HG02588 (cell line): ENCODE results near the gene RPS23.
"Not testable (repeated sequence)": the region's sequence is repeated elsewhere in the genome, so short reads cannot be mapped to it uniquely, and the experiment has no call there.

Source experiments
- ATAC-seq: cut with Tn5 transposase; IDR thresholded peaks from one replicate; pipeline ENCODE4 v1.9.1; 2021; ENCODE audit warnings: mild to moderate bottlenecking, moderate library complexity; ENCODE audit not compliant: unreplicated experiment

RPS23 gene

DNA sequence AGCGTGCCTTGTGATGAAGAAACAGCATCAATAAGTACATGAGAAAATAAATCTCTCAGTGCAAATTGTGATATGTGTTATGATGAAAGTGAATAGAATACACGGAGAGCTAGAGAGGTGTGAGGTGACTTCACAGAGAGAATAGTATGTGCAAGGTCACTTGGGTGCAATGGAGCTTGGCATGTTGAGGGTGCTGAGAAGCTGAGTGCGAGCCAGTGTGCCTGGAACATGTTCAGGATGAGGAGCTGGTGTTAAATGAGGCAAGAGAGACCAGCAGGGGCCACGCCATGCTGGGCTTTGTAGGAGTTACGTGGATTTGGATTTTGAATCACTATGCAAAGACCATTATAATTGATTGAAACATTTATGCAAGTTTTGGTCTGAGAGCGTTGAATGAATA, 12.8 kb upstream of the RPS23 start:
- ATAC-seq, result no peak

DNA sequence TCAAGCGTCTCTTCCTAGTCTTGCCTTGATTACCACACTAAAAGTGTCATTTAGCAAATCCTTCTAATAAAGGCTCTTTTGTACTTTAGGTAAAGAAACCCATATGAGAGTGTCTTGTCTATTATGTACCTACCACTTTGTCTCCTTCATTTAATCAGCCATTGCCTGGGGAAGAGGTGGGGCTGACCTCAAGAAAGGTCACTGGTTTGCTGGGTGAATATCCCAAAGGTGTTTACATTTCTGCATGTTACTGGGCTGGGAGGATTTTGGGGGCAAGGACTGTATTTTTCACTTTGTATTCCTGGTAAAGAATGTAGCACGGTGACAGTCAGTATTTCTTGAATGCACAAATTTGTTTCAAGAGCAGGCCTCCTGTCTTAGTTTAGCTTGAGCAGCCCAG, 11.9 kb upstream of the RPS23 start:
- no peak for ATAC-seq

DNA sequence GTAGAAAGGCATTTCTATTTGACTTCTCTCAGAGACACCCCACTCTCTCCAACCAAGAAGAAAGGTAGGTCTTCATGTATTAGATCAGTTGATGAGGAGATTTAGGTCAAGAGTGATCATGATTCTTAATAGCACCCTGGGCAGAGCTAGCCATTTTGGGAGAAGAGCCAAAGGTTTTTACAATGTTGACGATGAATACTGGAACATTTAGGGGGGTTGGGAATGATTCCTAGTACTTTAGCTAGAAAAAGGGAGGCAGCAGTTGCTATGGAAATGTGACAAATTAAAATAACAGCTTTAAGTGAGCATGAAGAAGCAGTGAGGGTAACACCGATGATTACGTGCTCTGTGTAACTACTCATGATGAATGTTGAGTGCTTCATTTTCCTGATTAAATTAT, 9.5 kb upstream of the RPS23 start:
- ATAC-seq, result no peak

DNA sequence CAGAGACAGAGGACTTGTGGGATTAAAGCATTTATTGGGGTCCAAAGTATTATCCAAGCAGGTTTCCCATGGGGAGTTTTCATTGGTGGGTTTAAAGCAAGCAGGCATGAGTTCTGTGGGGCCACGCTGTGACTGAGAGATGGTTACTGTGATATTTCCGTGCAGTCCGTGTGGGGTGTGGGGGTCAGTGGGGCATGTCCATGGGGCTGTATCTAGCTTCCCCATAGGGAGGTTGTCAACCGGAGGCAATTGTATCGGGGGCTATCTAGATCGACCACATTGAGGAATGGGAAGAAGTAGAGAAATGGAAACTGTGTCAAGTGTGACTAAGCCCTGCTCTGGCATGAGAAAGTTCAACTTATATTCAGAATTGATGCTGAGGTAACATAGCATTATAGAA, 7.1 kb upstream of the RPS23 start:
- no peak for ATAC-seq

DNA sequence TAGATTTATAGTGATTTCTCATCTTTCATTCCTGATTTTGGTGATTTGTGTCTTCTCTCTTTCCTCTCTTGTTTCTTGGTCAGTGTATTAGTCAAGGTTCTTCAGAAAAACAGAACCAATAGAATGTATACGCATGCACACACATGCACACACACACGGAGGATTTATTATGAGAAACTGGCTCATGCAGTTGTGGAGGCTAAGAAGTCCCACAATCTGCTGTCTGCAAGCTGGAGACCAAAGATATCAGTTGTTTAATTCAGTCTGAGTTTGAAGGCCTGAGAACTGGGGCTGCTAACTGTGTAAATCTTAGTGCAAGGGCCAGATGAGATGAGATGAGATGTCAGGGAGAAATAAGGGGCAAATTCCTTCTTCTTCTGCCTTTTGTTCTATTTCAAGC, 5.7 kb upstream of the RPS23 start:
- ATAC-seq, result no peak

DNA sequence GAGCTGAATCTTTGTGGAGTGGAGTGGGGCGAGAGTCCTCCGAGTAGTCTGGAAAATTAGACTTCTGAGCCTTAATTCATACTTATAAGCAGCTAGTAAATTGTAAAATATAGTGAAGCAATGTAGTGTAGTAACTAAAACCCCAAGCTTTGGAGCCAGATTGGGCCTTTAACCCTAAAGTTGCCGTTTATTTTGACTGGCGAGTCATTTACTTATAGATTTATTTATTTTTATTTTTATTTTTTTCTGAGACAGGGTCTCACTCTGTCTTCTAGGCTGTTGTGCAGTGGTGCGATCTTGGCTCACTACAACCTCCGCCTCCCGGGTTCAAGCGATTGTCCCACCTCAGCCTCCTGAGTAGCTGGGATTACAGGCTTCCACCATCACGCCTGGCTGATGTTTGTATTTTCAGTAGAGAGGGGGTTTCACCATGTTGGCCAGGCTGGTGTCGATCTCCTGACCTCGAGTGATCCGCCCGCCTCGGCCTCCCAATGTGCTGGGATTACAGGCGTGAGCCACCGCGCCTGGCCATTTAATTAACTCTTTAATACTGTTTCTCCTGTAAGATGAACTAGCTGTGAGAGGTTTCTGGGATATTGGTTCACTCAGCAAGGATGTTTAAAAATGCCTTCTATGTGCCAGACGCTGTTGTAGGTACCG, 687 bp upstream of the RPS23 start:
- ATAC-seq, result no peak

DNA sequence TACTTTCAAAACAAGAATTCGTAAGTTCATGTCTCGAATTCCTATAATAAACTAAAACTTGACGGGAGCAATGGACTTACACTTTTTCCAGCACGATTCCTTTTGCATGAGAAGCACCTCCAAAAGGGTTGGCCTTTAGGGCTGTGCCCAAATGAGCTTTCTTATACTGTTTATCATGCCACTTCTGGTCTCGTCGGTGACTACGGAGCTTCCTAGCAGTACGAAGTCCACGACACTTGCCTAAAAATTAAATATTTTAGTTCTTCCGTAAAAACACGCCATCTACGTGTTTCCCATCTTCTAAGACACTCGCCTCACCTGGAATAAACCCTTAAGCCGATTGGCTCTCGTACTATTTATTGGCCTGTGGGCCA, 554 bp downstream of the RPS23 start:
- ATAC-seq, result no peak

DNA sequence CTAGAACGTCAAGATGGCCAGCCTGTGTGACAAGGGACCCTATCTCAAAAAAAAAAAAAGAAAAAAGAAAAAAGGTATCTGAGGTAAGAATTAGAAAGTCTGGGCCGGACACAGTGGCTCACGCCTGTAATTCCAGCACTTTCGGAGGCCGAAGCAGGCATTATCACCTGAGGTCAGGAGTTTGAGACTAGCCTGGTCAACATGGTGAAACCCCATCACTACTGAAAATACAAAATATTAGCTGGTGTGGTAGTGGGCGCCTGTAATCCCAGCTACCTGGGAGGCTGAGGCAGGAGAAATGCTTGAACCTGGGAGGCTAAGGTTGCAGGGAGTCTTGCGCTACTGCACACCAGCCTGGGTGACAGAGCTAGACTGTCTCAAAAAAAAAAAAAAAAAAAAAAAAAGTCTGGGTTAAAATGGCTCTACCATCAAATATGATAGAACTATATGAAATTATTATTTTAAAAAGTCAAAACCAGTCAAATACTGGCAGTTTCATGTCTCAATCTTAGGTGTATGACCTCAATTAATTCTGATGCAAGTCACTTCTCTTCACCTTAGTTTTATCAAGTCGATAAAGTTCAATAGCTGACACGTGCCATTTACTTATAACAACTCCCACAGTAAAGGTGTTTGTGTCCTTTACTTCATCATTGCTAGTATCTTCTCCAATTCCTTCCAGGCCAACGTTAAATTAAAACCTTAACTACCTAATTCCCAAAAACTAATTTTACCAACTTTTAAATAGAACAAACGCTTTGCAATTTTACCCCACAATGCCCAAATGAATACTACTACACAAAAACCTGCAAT, 1.1 kb downstream of the RPS23 start:
- no peak for ATAC-seq

DNA sequence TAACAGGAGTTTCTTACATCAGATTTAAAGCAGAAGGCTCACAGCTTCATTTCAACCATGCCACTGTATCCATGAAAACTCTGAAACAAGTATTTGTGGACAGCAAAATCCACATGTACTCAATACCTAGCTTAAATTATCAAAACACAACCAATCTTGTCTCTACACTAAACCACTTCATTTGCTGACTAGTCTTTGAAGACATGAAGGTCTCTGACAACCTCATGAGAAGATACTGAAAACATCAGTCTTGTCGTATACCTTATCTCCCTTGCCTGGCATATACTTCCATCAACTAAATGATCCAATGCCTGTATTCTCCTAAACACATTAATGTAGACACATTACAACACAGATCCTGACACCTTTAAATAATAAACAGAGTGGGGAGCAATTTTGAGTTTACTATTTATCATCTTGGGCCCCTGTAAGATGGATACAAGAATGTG, 2.9 kb downstream of the RPS23 start:
- ATAC-seq, result no peak

DNA sequence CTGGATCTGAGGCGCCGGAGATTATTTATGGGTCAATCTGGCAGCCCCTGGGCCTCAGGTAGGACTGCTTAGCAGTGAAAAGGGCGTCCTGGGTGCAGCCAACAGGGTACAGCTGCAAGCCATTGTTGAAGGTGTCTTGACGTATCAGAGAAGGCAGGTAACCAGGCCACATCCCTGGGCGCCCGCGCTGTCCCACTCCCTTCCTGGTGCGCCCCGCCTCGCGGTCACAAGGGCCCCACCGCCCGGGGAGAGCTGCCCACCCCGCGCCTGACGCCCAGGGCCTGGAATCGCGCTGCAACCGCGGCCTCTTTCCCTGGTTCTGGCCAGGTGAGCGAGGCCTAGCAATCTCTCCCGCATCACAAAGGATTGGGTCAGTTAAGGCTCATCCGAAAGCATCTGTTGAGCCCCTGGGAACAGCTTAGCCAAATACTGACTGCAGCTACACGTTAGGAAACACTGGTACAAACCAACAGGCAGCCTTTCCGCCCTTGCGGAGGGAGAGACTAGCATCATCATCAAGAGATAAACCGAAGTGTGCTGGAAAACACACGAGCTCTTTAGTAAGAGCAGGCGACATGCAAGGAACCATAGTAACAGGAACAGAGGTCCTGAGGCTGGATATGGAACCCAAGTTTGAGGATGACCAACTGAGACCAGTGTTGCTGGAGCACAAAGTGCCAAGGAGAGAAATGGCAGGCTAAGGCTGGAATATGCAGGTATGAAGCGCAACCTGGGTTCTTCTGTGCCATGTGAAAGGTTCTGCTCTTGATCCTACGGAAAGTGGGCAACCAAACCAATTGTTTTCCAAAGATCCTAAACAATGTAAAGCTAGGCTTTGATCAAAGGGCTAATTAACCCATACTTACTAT, 3.6 kb downstream of the RPS23 start:
- no peak for ATAC-seq

DNA sequence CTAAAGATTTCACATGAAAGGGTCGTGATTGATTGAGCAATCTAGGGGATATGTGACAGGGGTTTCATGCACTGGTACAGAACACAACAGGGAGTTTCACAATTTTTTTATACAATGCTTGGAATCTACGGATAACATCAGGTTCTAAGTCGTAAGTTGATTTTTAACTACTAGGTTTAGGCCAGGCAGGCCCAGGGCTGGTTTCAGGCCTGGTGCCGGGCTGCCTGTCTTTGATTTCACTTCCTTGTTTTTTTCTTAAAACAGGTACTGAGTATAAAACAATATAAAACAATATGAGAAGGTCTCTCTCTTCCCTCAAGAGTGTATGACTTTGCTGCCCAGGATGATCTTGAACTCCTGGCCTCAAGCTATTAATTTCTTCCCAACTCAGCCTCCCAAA, 4.7 kb downstream of the RPS23 start:
- ATAC-seq, result not testable (repeated sequence)

DNA sequence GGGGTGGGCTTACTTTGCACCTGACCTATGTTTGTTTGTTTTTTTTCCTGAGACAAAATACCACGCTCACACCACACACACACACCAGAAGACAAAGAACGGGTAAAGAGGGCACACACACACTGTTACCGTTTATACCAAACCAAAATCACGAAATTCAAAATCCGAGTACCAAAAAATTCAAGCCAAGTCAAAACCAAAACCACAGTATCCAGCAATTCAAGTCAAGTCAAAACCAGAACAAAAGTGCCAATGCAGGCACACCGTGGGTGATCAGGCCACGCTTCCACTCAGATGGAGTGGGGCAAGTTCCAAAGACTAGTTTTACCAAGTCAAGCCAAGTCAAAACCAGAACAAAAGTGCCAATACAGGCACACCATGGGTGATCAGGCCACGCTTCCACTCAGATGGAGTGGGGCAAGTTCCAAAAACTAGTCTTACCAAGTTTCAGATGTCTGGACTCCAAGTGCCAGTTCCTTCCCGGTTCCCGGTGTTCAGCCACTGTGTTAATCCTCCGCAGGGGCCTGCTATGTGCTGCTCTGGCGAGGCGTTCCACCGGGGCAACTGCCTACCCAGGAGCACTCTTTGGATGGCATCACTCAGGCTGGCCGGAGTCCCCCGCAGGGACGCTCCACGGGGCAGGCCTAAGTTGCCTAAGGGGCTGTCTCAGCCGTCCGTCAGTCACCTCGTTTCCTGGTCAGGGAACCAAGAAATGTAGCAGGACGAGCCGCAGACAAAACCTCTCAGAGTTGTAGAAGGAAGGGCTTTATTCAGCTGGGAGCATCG, 5.4 kb downstream of the RPS23 start:
- not testable (repeated sequence) for ATAC-seq

DNA sequence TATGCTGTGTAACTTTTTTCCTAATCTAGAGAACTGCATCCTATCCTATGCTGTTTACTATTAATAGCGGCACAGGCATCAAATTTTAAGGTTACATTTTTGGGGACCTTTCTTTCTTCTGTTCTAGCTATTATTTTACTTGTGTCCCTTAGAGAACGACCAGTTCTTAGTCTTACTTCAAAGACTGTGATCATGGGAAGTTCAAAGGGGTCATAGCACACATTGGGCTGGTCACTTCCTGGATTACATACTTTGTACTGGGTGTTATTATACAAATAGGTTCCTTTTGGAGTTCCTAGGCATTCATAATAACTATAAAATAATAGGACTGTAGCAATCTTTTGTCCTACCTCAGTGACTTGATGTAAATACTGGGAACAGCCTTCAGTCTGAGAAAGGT, 8.8 kb downstream of the RPS23 start:
- not testable (repeated sequence) for ATAC-seq

DNA sequence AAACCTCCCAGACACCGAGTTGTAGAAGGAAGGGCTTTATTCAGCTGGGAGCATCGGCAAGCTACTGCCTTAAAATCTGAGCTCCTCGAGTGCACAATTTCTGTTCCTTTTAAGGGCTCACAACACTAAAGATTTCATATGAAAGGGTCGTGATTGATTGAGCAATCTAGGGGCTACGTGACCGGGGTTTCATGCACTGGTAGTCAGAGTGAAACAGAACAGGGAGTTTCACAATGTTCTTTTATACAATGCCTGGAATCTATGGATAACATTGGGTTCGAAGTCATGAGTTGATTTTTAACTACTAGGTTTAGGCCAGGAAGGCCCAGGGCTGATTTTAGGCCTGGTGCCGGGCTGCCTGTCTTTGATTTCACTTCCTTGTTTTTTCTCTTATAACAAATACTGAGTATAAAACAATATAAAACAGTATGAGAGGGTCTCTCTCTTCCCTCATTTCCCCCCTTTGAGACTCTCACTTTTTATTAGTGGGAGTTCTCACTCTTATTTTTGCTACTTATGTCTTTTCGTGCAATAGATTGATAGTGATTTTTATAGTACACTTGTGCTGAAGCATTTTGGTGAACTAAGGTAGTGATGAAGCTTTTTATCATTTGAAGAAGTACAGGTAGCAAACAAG, 10.7 kb downstream of the RPS23 start:
- not testable (repeated sequence) for ATAC-seq

DNA sequence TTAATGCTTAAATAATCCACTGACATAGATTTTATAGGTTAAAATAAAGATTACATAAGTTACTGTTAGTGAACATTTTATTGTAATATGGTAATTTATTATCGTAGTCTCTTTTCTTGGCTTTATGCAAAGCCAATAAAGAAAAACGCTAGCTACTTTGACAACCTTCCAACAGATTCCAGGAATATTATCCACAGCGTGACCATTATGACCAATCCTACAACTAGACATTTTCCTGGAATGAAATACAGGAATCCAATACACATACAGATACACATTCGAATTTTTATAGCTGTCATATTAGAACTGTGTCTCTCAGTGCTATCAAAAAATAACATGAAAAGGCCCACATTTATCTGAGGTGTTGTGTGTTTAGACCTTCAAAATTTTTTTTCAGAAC, 13.1 kb downstream of the RPS23 start:
- ATAC-seq, result no peak

DNA sequence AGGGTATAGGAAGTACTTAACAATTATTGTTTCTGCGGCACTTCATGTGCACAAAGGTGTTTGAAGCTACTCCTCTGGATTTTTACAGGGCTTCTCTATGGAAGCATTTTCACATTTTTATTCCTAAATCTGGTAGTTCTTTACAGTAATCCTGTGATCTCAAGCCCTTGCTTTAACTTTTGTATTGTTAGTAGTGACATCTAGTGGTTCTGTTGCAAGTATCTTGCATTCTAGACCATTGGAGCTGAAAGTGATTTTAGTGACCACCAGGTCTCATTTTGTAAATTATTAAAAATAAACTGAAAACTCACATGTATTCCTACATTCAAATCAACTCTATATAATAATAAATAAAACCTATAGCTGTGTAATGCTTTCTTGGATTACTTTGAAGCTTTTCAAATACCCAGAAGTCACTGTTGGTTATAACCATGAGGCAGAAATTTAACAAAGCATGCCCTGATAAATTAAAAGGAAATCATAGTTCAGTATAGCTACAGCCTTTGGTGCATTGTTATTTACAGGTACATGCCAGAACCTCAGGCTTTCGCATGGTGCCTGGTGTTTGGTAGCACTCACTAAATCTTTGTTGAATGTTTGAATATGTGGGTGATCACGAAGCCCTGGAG, 18.9 kb downstream of the RPS23 start:
- ATAC-seq, result no peak

DNA sequence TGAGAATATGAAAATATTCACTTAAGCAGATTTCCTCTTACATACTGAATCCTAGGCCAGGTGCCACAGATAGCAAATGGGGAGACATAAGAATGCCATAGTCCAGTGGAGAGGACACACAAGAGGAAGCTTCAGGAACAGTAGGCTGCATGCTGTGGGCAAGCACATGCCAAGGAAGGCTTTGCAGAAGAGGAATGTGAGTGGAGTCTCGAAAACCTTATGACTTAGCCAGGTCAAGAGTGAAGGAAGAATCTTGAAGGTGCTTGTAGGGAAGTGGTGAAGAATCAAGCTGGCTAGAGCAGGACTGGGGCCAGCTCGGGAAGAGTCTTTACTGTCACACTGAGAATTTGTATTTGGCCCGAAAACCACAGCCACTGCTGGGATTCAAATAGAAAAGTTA, 20.4 kb downstream of the RPS23 start:
- no peak for ATAC-seq

DNA sequence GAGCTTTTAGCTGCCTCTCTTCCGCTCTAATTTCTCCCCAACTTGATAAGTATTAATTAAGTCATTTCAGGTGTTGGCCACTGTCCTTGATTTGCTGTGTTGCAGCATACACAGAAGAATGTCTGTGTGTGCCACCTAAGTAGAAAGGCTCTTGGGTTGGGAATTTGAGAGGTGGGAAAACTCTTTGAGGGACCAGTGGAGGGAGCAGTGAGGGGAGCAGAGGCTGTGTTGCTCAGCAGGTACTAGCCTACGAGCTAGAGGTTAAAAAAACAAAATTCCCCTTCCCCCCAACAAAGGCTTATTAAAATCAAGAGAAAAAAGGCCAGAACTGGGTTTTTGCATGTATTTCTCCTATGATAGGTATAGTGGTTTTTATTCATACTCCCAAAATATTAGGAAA, 20.9 kb downstream of the RPS23 start:
- ATAC-seq, result no peak

DNA sequence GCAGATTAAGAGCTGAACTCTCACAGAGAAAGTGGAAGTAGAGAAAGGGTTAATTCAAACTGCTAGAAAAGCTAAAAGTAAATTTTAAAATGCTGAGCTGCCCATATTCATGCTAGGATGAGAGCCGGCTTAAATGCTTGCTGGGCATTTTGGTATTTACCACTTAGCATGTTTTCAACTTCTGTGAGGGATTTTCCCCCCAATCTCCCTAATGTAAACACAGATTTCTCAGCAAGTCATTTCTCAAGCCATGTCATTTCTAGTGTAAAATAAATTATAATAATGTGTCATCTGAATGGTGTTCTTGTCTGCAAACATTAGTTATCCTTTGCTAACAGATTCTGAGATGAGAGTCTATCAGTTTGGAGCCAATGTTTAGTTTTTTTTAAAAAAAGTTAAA, 22.3 kb downstream of the RPS23 start:
- ATAC-seq, result no peak

DNA sequence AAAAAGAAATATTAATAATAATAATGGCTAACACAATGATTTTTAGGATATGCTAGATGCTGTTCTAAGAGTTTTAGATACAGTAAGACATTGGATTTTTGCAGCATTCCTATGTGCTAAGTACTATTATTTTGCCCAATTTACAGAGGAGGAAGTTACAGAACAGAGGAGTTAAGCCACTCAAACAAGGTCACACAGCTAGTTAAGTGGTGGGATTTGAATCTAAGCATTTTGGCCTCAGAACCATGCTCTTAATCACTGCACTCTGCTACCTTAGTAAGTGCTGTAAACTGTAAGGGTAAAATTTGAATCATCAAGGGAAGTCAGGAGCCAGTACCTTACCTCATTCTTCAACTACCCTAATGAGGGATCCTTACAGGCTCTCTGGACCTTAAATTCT, 25.4 kb downstream of the RPS23 start:
- ATAC-seq, result no peak
